Left ventricle myocardium inferior (tissue), 1 donor: Measurements from ENCODE around the gene STARD10. TPM values are rescaled to one million over a fixed set of nuclear protein-coding genes. Genes with fewer than 3 reads are reported as not detected.

Source experiments
- DNase-seq: peaks from one replicate; pipeline ENCODE4 v3.0.0-alpha.2; 2020
- H3K27ac ChIP-seq: fragments of 200-600 bp; replicated peaks from 2 replicates; pipeline ENCODE4 v1.8.0; 2021
- H3K27me3 ChIP-seq: fragments of 200-600 bp; 2 replicates; pipeline ENCODE4 v1.8.0; 2021; ENCODE audit warnings: low read depth
- H3K36me3 ChIP-seq: fragments of 200-600 bp; 2 replicates; pipeline ENCODE4 v1.8.0; 2021
- H3K4me1 ChIP-seq: fragments of 200-600 bp; 2 replicates; pipeline ENCODE4 v1.8.0; 2021
- H3K4me3 ChIP-seq: fragments of 200-600 bp; 2 replicates; pipeline ENCODE4 v1.8.0; 2021; ENCODE audit warnings: mild to moderate bottlenecking, moderate library complexity
- H3K9me3 ChIP-seq: fragments of 200-600 bp; replicated peaks from 2 replicates; pipeline ENCODE4 v1.8.0; 2021
- intact Hi-C: fragments of 100-400 bp; cut with micrococcal nuclease; formaldehyde crosslinking; loops from one replicate; pipeline ENCODE4 v1.11.0; 2022
- total RNA-seq: library from RNA; stranded (reverse); fragmentation: NEBNext Ultra II Directional; extraction: Animal tissue kit (Norgen Biotek cat#: 25700); gene quantifications from one replicate; pipeline ENCODE4 v1.2.1, GENCODE V29; 2021
- TF ChIP-seq, protein P1 (sequence below): fragments of 200-600 bp; IDR thresholded peaks from 2 replicates; pipeline ENCODE4 v1.8.0; 2021; ENCODE audit warnings: antibody characterized with exemption, mild to moderate bottlenecking, borderline replicate concordance
- donor health status: DM: no; HTN: yes; CAD: no; lungs with severe emphysema.

Gene STARD10
- total RNA-seq, 1 donor from 2014 or later: 93.6 TPM

DNA sequence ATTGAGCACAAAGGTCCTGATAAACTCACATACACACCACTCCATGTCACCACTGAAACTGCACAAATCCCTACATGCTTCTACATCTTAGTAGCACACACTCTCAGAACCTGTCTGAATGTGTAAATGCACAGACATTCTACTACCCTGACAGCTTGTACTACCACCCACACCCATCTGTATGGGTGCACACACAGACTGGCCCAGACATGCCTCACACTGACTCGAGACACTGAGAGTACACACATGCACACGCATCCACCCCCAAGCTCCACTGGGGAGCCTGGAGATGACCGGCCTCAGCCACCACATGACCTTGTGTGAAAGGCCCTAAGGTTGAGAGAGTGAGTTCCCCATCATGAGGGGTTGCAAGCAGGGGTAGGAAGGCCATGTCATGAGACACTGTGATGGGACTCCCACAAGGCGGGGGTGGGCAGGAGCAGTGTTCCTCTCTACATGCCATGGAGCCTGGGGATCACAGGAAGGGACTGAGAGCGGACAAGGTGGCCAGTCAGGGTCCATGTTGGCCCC lies 69.8 kb downstream of the STARD10 start:
- Histone ChIP-seq H3K27ac (no peak overlapping the region), H3K36me3 (no peaks in the 10 kb centered on the region), H3K9me3 (no peaks in the 10 kb centered on the region), H3K4me3 (no peak overlapping the region), H3K27me3 (no peaks in the 10 kb centered on the region), H3K4me1 (peaks cover 55% of the 10 kb centered on the region)
- intact Hi-C loops: loop anchor here (10.0 kb wide), 1 partner anchor 461 kb away; no protein-coding TSS in a partner anchor
- no peak for DNase-seq
- TF ChIP-seq, protein P1, sequence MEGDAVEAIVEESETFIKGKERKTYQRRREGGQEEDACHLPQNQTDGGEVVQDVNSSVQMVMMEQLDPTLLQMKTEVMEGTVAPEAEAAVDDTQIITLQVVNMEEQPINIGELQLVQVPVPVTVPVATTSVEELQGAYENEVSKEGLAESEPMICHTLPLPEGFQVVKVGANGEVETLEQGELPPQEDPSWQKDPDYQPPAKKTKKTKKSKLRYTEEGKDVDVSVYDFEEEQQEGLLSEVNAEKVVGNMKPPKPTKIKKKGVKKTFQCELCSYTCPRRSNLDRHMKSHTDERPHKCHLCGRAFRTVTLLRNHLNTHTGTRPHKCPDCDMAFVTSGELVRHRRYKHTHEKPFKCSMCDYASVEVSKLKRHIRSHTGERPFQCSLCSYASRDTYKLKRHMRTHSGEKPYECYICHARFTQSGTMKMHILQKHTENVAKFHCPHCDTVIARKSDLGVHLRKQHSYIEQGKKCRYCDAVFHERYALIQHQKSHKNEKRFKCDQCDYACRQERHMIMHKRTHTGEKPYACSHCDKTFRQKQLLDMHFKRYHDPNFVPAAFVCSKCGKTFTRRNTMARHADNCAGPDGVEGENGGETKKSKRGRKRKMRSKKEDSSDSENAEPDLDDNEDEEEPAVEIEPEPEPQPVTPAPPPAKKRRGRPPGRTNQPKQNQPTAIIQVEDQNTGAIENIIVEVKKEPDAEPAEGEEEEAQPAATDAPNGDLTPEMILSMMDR: no peak

DNA sequence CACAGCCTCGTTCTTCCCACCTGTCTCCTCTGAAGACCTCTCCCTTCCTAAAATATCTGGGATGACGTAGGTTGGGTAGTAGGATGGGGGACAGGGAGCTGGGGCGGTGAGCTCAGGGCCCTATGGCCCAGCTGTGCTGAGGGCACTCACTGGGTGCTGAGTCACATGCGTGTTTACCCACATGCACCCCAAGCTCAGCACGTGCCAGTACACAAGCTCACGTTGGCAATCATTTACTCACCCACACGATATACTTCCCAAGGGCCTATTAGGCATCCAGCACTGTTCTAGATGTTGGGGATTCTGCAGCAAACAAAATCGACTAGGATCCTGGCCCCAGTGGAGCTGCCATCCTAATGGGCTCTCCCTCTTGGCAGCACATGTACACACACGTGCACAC lies 70.3 kb downstream of the STARD10 start:
- Histone ChIP-seq H3K36me3 (no peaks in the 10 kb centered on the region), H3K4me3 (no peak overlapping the region), H3K4me1 (peaks cover 61% of the 10 kb centered on the region), H3K27ac (peak overlapping the region; percentile 93), H3K27me3 (no peaks in the 10 kb centered on the region), H3K9me3 (no peaks in the 10 kb centered on the region)
- DNase-seq: no peak
- TF ChIP-seq, protein P1: no peak
- intact Hi-C loops: loop anchor here (10.0 kb wide), 1 partner anchor 461 kb away; no protein-coding TSS in a partner anchor

DNA sequence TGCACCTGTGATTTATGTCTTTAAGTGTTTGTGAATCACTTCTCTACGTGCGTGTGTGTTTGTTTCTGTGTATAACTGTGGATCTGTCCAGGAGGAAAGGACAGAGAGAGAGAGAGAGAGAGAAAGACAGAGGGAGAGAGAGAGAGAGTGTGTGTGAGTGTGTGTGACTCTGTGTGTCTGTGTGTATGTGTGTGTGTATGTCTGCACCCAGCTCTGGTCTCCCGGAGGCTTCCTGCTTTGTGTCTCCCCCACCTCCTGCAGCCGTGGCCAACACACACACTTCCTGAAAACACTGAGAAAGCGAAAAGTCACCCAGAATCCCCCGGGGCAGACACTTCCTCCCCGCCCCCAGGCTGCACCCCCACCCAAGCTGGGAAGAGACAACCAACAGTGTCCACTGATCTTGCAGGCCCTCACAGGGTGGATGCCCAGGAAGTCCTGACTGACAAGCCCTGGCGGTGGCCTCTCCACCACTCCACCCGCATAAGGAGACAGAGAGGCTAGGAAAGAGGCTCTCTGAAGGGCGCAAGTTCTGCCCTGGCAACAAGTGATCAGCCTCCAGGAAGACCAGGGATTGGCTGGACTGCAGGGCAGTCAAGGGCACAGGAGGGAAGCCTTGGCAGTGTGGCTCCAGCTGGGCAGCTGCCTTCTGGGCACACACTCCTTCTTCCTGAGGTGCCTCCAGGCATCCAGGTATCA lies 71.6 kb downstream of the STARD10 start:
- DNase-seq: peak; percentile 88
- intact Hi-C loops: loop anchor here (10.0 kb wide), 1 partner anchor 463 kb away; no protein-coding TSS in a partner anchor

GRCh38 chr11:72721689-72722049 lies 72.2 kb downstream of the STARD10 start:
- peak; percentile 42 for DNase-seq
- intact Hi-C loops: loop anchor here (10.0 kb wide), 1 partner anchor 463 kb away; no protein-coding TSS in a partner anchor
- no peaks in the 10 kb centered on the region for H3K36me3 ChIP-seq

More for the DNA sequence above, 71.6 kb downstream of the STARD10 start:
- no peaks in the 10 kb centered on the region for H3K27me3 ChIP-seq
- H3K27ac ChIP-seq: peak overlapping the region; percentile 93
- H3K4me1 ChIP-seq: peaks cover 71% of the 10 kb centered on the region
- no peaks in the 10 kb centered on the region for H3K36me3 ChIP-seq
- TF ChIP-seq, protein P1: no peak
- H3K9me3 ChIP-seq: no peaks in the 10 kb centered on the region
- peak overlapping the region; percentile 73 for H3K4me3 ChIP-seq

GRCh38 chr11:72721276-72721675 lies 72.6 kb downstream of the STARD10 start:
- no peaks in the 10 kb centered on the region for H3K9me3 ChIP-seq
- peaks cover 80% of the 10 kb centered on the region for H3K4me1 ChIP-seq
- no peaks in the 10 kb centered on the region for H3K27me3 ChIP-seq
- intact Hi-C loops: loop anchor here (10.0 kb wide), 1 partner anchor 464 kb away; no protein-coding TSS in a partner anchor
- TF ChIP-seq, protein P1: no peak
- peak overlapping the region; percentile 73 for H3K4me3 ChIP-seq
- no peak for DNase-seq
- H3K36me3 ChIP-seq: no peaks in the 10 kb centered on the region
- H3K27ac ChIP-seq: peak overlapping the region; percentile 93

More at GRCh38 chr11:72721689-72722049, 72.2 kb downstream of the STARD10 start:
- peak overlapping the region; percentile 73 for H3K4me3 ChIP-seq
- peaks cover 76% of the 10 kb centered on the region for H3K4me1 ChIP-seq
- H3K27me3 ChIP-seq: no peaks in the 10 kb centered on the region
- H3K9me3 ChIP-seq: no peaks in the 10 kb centered on the region
- H3K27ac ChIP-seq: peak overlapping the region; percentile 93
- TF ChIP-seq, protein P1: no peak
